Measurements from ENCODE around the gene MS4A6E.

- TF ChIP-seq CTCF (IDR thresholded peaks at IDR 0.05 in 4 of 5, conservative IDR thresholded peaks at IDR 0.05 in 1 of 5) (no peak), POLR2A (IDR thresholded peaks at IDR 0.05) (no peak)
Measured at GRCh38 chr11:60390419-60390818, 63.4 kb downstream of the MS4A6E start.

Measured in gastrocnemius medialis (tissue), 4 donors.